Measurements from ENCODE around the gene MYO6.

Gene MYO6

GRCh38 chr6:75947935-75948334, 198.9 kb downstream of the MYO6 start:
- no peak for DNase-seq (ENCODE audit: low read depth)

- DNase-seq (ENCODE audit: low read depth) = no peak
Observed at GRCh38 chr6:75952128-75952527, 203.1 kb downstream of the MYO6 start.

GRCh38 chr6:75963569-75963968, 214.5 kb downstream of the MYO6 start:
- no peak for DNase-seq (ENCODE audit: low read depth)

- DNase-seq (ENCODE audit: low read depth) = no peak
Observed at GRCh38 chr6:75968143-75968542, 219.1 kb downstream of the MYO6 start.
